GM21825 (cell line): ENCODE results near the gene NCOA3.
"Not testable (repeated sequence)": the region's sequence is repeated elsewhere in the genome, so short reads cannot be mapped to it uniquely, and the experiment has no call there.

Experiments
- ATAC-seq: cut with Tn5 transposase; IDR thresholded peaks from one replicate; pipeline ENCODE4 v1.9.1; 2021; ENCODE audit warnings: mild to moderate bottlenecking, moderate library complexity; ENCODE audit not compliant: unreplicated experiment

NCOA3 gene

GRCh38 chr20:47501482-47502270 is at the start of gene NCOA3:
TSS of gene NCOA3 (plus strand) at chr20:47501887. CDS start at chr20:47622248, 120,361 bp downstream.
- ATAC-seq = peak; percentile 77

- no peak for ATAC-seq
Observed at GRCh38 chr20:47452736-47453161, 48.9 kb upstream of the NCOA3 start.

GRCh38 chr20:47453167-47453782 is 48.4 kb upstream of the NCOA3 start:
- peak; percentile 74 for ATAC-seq

- ATAC-seq = no peak
Observed at GRCh38 chr20:47454298-47455132, 47.2 kb upstream of the NCOA3 start.

- ATAC-seq = no peak
Observed at GRCh38 chr20:47455133-47456040, 46.3 kb upstream of the NCOA3 start.

GRCh38 chr20:47456041-47456537 is 45.6 kb upstream of the NCOA3 start:
- ATAC-seq = no peak

- no peak for ATAC-seq
Observed at GRCh38 chr20:47456952-47457724, 44.5 kb upstream of the NCOA3 start.

GRCh38 chr20:47458280-47459050 is 43.2 kb upstream of the NCOA3 start:
- ATAC-seq = not testable (repeated sequence)

GRCh38 chr20:47459344-47460073 is 42.2 kb upstream of the NCOA3 start:
- ATAC-seq = no peak

- not testable (repeated sequence) for ATAC-seq
Observed at GRCh38 chr20:47460761-47461112, 41.0 kb upstream of the NCOA3 start.

- no peak for ATAC-seq
Observed at GRCh38 chr20:47461120-47461685, 40.5 kb upstream of the NCOA3 start.

GRCh38 chr20:47461906-47462305 is 39.8 kb upstream of the NCOA3 start:
- ATAC-seq = not testable (repeated sequence)

- no peak for ATAC-seq
Observed at GRCh38 chr20:47464380-47465101, 37.1 kb upstream of the NCOA3 start.

- ATAC-seq = no peak
Observed at GRCh38 chr20:47465335-47466090, 36.2 kb upstream of the NCOA3 start.

GRCh38 chr20:47466213-47466612 is 35.5 kb upstream of the NCOA3 start:
- ATAC-seq = no peak

GRCh38 chr20:47466704-47467459 is 34.8 kb upstream of the NCOA3 start:
- ATAC-seq = no peak
